Measurements from ENCODE around the gene RASD2.

- TF ChIP-seq, protein P1, sequence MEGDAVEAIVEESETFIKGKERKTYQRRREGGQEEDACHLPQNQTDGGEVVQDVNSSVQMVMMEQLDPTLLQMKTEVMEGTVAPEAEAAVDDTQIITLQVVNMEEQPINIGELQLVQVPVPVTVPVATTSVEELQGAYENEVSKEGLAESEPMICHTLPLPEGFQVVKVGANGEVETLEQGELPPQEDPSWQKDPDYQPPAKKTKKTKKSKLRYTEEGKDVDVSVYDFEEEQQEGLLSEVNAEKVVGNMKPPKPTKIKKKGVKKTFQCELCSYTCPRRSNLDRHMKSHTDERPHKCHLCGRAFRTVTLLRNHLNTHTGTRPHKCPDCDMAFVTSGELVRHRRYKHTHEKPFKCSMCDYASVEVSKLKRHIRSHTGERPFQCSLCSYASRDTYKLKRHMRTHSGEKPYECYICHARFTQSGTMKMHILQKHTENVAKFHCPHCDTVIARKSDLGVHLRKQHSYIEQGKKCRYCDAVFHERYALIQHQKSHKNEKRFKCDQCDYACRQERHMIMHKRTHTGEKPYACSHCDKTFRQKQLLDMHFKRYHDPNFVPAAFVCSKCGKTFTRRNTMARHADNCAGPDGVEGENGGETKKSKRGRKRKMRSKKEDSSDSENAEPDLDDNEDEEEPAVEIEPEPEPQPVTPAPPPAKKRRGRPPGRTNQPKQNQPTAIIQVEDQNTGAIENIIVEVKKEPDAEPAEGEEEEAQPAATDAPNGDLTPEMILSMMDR (IDR thresholded peaks at IDR 0.05; ENCODE audit: low read depth, low read length), result peak; percentile 48
- no peak for TF ChIP-seq POLR2A (IDR thresholded peaks at IDR 0.05; ENCODE audit: extremely low read depth, insufficient read length)
- TF ChIP-seq MYC (IDR thresholded peaks at IDR 0.05; ENCODE audit: low read depth, low read length), result no peak
These were observed 7.5 kb downstream of the RASD2 start for GRCh38 chr22:35547987-35548721.

Measured in NB4 (cell line).